ENCODE results near the gene AP2M1. TPM values are rescaled to one million over a fixed set of nuclear protein-coding genes. Genes with fewer than 3 reads are reported as not detected.

AP2M1 gene
- polyA plus RNA-seq, 1 of the 3 experiments (the other 2 are of a cell fraction): 759 TPM

DNA sequence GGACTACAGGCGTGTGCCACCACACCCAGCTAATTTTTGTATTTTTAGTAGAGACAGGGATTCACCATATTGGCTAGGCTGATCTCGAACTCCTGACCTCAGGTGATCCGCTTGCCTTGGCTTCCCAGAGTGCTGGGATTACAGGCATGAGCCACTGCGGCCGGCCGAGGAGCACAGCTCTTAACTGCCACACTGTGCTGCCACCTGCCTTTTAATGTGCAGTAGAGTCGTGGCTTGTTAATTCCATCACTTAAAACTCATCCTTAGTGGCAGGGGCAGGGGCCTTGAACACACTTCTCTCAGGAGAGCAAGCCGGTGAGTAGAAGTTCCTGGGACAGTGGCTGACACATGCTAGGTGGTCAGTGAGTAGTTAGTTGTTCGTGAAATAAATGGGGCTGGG is 23.9 kb downstream of the AP2M1 start:
- Histone ChIP-seq H3K4me2 (no peak overlapping the region), H3K79me2 (ENCODE audit: insufficient read depth) (no peaks in the 10 kb centered on the region), H2AFZ (ENCODE audit: low read depth) (no peak overlapping the region), H3K9me3 (no peaks in the 10 kb centered on the region), H3F3A (replicated peaks; ENCODE audit: insufficient read depth) (no peaks in the 10 kb centered on the region), H3K27me3 (ENCODE audit: insufficient read depth) (no peaks in the 10 kb centered on the region), H3K4me1 (ENCODE audit: control insufficient read depth in 1 of 2, insufficient read depth in 2 of 2, low read depth in 1 of 2, low read length in 1 of 2) (no peaks in the 10 kb centered on the region), H4K20me1 (ENCODE audit: insufficient read depth) (no peaks in the 10 kb centered on the region), H3K36me3 (replicated peaks in 1 of 2; ENCODE audit: control insufficient read depth in 1 of 2, insufficient read depth in 2 of 2, low read length in 1 of 2) (peaks cover under 1 to 20% of the 10 kb centered on the region in 2 experiments), H3K9me2 (no peaks in the 10 kb centered on the region), H3K4me3 (ENCODE audit: low read depth in 2 of 2, low read length in 1 of 2) (no peak overlapping the region), H3K27ac (ENCODE audit: low read depth in 2 of 2, low read length in 1 of 2) (no peak overlapping the region), H3K9ac (no peak overlapping the region)
- ChIA-PET CTCF (interaction anchor here (1.7 kb wide), 1 partner anchor 22 kb away, joined by 5 read pairs; no protein-coding TSS in a partner anchor), POLR2A (no interaction called here)
- TF ChIP-seq GABPA (IDR thresholded peaks at IDR 0.05; ENCODE audit: low read depth) (no peak), GATA2 (CRISPR knock-in tag; IDR thresholded peaks at IDR 0.05) (no peak), JUND (IDR thresholded peaks at IDR 0.05) (no peak), EZH2phosphoT487 (IDR thresholded peaks at IDR 0.05; ENCODE audit: borderline replicate concordance, low read depth) (no peak), EP300 (IDR thresholded peaks at IDR 0.05; ENCODE audit: borderline replicate concordance in 1 of 2, low read depth in 1 of 2, low read length in 1 of 2) (no peak), RAD21 (IDR thresholded peaks at IDR 0.05; ENCODE audit: low read length) (no peak), MEF2A (IDR thresholded peaks at IDR 0.05; ENCODE audit: borderline replicate concordance, low read depth) (no peak), ELF1 (IDR thresholded peaks at IDR 0.05) (no peak), CHD2 (IDR thresholded peaks at IDR 0.05; ENCODE audit: low read length, partially characterized antibody) (no peak), REST (IDR thresholded peaks at IDR 0.05; ENCODE audit: low read depth, low read length) (no peak), POLR2AphosphoS5 (IDR thresholded peaks at IDR 0.05; ENCODE audit: low read depth, low read length) (no peak)
- WGBS (ENCODE audit: low lambda C conversion rate): 93% methylated on average over 9 of the region's 9 CpGs
- no peak for DNase-seq

- Histone ChIP-seq H3K4me1 (ENCODE audit: control insufficient read depth in 1 of 2, insufficient read depth in 2 of 2, low read depth in 1 of 2, low read length in 1 of 2) (no peaks in the 10 kb centered on the region), H3K27me3 (ENCODE audit: insufficient read depth) (no peaks in the 10 kb centered on the region; the same call in 1 of the 2 replicates), H4K20me1 (ENCODE audit: insufficient read depth) (no peaks in the 10 kb centered on the region), H3K4me2 (no peak overlapping the region), H3K9ac (no peak overlapping the region), H3K9me3 (no peaks in the 10 kb centered on the region), H3K36me3 (replicated peaks in 1 of 2; ENCODE audit: control insufficient read depth in 1 of 2, insufficient read depth in 2 of 2, low read length in 1 of 2) (no peaks in the 10 kb centered on the region), H3K79me2 (ENCODE audit: insufficient read depth) (no peaks in the 10 kb centered on the region), H2AFZ (ENCODE audit: low read depth) (no peak overlapping the region), H3K27ac (ENCODE audit: low read depth in 2 of 2, low read length in 1 of 2) (no peak overlapping the region), H3F3A (replicated peaks; ENCODE audit: insufficient read depth) (no peaks in the 10 kb centered on the region), H3K4me3 (ENCODE audit: low read depth in 2 of 2, low read length in 1 of 2) (no peak overlapping the region), H3K9me2 (no peaks in the 10 kb centered on the region)
- no peak for TF ChIP-seq TCF12 (IDR thresholded peaks at IDR 0.05)
- TF ChIP-seq, protein P1, sequence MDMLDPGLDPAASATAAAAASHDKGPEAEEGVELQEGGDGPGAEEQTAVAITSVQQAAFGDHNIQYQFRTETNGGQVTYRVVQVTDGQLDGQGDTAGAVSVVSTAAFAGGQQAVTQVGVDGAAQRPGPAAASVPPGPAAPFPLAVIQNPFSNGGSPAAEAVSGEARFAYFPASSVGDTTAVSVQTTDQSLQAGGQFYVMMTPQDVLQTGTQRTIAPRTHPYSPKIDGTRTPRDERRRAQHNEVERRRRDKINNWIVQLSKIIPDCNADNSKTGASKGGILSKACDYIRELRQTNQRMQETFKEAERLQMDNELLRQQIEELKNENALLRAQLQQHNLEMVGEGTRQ (IDR thresholded peaks at IDR 0.05; ENCODE audit: borderline replicate concordance, low read depth, low read length): no peak
- TF ChIP-seq RCOR1 (IDR thresholded peaks at IDR 0.05; ENCODE audit: low read length): no peak
- no peak for TF ChIP-seq FOXJ3 (CRISPR knock-in tag; IDR thresholded peaks at IDR 0.05)
- DNase-seq: no peak
- ChIA-PET CTCF (interaction anchor here (1.1 kb wide), 1 partner anchor 49 kb away, joined by 5 read pairs; the partner anchor contains the start of gene EEF1AKMT4), POLR2A (interaction anchor here (1.0 kb wide), 1 partner anchor 14 kb away, joined by 3 read pairs; no protein-coding TSS in a partner anchor)
These were observed 26.2 kb downstream of the AP2M1 start for GRCh38 chr3:184200825-184201224.

Measured in SK-N-SH (cell line).